Mucosa of rectum (tissue), 2 donors: ENCODE data around the gene NDUFS2.
A peak's percentile ranks its signal among the peaks of the same experiment; 100 is the strongest.

Experiments used
- H3K27ac ChIP-seq, 2 donors: one replicate each; pipeline ENCODE4 v1.7.0; 2013; ENCODE audit warnings: inconsistent platforms in 2 of 2, low read depth in 2 of 2, low read length in 2 of 2
- H3K27me3 ChIP-seq, 2 donors: one replicate each; pipeline ENCODE4 v1.7.0; 2013; ENCODE audit warnings: low read length in 2 of 2; ENCODE audit not compliant: control insufficient read depth in 2 of 2, insufficient read depth in 2 of 2
- H3K36me3 ChIP-seq, 2 donors: one replicate each; pipeline ENCODE4 v1.7.0; 2013; ENCODE audit warnings: low read length in 2 of 2; ENCODE audit not compliant: control insufficient read depth in 2 of 2, insufficient read depth in 2 of 2
- H3K4me1 ChIP-seq, 2 donors: one replicate each; pipeline ENCODE4 v1.7.0; 2013; ENCODE audit warnings: low read length in 2 of 2, mild to moderate bottlenecking in 1 of 2; ENCODE audit not compliant: control insufficient read depth in 2 of 2, insufficient read depth in 2 of 2
- H3K4me3 ChIP-seq, 2 donors: one replicate each; pipeline ENCODE4 v1.7.0; 2013; ENCODE audit warnings: low read length in 2 of 2
- H3K9ac ChIP-seq, 2 donors: one replicate each; pipeline ENCODE4 v1.7.0; 2013; ENCODE audit warnings: low read length in 2 of 2, low read depth in 1 of 2, mild to moderate bottlenecking in 1 of 2
- H3K9me3 ChIP-seq, 2 donors: one replicate each; pipeline ENCODE4 v1.7.0; 2013; ENCODE audit warnings: low read length in 2 of 2; ENCODE audit not compliant: control insufficient read depth in 2 of 2
- donor health status: healthy.
- donor health status: Normal muscosa, but diverticular disease.

The NDUFS2 gene

DNA sequence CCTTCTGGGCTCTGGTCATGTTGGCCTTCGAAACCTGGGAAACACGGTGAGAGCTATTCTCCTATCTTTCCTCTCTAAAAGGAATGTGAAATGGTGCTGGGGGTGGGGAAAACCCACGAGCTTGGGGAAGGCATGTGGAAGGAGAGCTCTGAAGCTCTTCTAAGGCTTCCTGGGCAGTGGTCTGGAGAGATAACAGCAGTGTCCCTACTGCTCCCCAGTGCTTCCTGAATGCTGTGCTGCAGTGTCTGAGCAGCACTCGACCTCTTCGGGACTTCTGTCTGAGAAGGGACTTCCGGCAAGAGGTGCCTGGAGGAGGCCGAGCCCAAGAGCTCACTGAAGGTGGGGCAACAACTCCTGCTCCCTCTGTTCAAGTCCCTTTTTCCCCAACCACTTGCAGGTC lies 40.1 kb upstream of the NDUFS2 start:
- Histone ChIP-seq H3K36me3 (peaks cover 16 to 25% of the 10 kb centered on the region in 2 donors), H3K4me1 (peaks cover 30 to 33% of the 10 kb centered on the region in 2 donors), H3K27me3 (no peaks in the 10 kb centered on the region), H3K27ac (no peak overlapping the region), H3K4me3 (no peak overlapping the region), H3K9ac (no peak overlapping the region), H3K9me3 (no peaks in the 10 kb centered on the region)

DNA sequence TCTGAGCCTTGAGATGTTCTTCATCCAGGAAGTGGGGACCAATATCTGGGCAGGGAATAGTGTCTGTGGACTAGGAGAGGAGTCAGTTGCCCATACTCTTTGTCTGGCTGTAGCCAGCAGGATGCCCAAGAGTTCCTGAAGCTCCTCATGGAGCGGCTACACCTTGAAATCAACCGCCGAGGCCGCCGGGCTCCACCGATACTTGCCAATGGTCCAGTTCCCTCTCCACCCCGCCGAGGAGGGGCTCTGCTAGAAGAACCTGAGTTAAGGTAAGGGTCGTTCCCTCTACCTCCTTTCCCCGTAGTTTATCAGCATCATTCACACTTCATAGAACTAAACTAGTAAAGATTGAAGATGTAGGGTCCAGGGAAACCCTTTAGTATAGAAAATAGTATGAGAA lies 39.4 kb upstream of the NDUFS2 start:
- Histone ChIP-seq H3K9me3 (no peaks in the 10 kb centered on the region), H3K27me3 (no peaks in the 10 kb centered on the region), H3K4me1 (peaks cover 33 to 36% of the 10 kb centered on the region in 2 donors), H3K36me3 (peaks cover 13 to 17% of the 10 kb centered on the region in 2 donors), H3K4me3 (no peak overlapping the region), H3K27ac (no peak overlapping the region), H3K9ac (no peak overlapping the region)

DNA sequence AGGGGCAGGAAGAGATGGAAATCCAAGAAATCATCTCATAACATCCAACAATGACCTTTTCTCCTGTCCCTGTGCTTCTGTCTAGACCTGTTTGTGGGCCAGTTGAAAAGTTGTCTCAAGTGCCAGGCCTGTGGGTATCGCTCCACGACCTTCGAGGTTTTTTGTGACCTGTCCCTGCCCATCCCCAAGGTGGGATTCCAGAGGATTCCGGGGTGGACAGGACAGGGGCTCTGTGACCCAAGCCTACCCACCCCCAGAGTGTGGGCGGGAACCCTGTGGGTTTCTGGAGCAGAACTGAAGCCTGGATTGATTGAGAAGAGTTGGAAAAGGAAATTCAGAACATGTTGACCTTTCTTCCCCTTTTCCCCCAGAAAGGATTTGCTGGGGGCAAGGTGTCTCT lies 38.4 kb upstream of the NDUFS2 start:
- Histone ChIP-seq H3K4me1 (peaks cover 31 to 35% of the 10 kb centered on the region in 2 donors), H3K27ac (no peak overlapping the region), H3K9me3 (no peaks in the 10 kb centered on the region), H3K4me3 (no peak overlapping the region), H3K9ac (no peak overlapping the region), H3K36me3 (peaks cover 12 to 13% of the 10 kb centered on the region in 2 donors), H3K27me3 (no peaks in the 10 kb centered on the region)

DNA sequence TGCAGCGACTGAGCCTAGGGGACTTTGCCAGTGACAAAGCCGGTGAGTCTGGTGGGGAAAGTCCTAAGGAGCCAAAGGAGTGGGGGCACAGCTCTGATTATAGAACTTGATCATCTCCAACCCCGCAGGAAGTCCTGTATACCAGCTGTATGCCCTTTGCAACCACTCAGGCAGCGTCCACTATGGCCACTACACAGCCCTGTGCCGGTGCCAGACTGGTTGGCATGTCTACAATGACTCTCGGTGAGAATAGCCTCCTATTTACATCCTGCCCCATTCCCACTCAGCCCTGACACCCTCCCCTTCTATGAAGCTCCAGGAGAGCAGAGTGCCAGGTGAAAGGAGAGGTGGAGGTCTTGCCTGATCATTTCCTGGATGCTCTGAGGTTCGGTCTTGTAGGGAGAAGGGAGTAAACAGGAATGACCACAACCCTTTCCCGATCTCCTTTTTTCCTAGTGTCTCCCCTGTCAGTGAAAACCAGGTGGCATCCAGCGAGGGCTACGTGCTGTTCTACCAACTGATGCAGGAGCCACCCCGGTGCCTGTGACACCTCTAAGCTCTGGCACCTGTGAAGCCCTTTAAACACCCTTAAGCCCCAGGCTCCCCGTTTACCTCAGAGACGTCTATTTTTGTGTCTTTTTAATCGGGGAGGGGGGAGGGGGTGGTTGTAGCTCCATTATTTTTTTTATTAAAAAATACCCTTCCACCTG lies 37.1 kb upstream of the NDUFS2 start:
- Histone ChIP-seq H3K9me3 (no peaks in the 10 kb centered on the region), H3K36me3 (peaks cover 12 to 13% of the 10 kb centered on the region in 2 donors), H3K9ac (peak overlapping the region; percentile 78 to 83), H3K27ac (peak overlapping the region; percentile 89 to 93), H3K27me3 (no peaks in the 10 kb centered on the region), H3K4me3 (peak overlapping the region; percentile 95 to 96), H3K4me1 (peaks cover 25 to 27% of the 10 kb centered on the region in 2 donors)

DNA sequence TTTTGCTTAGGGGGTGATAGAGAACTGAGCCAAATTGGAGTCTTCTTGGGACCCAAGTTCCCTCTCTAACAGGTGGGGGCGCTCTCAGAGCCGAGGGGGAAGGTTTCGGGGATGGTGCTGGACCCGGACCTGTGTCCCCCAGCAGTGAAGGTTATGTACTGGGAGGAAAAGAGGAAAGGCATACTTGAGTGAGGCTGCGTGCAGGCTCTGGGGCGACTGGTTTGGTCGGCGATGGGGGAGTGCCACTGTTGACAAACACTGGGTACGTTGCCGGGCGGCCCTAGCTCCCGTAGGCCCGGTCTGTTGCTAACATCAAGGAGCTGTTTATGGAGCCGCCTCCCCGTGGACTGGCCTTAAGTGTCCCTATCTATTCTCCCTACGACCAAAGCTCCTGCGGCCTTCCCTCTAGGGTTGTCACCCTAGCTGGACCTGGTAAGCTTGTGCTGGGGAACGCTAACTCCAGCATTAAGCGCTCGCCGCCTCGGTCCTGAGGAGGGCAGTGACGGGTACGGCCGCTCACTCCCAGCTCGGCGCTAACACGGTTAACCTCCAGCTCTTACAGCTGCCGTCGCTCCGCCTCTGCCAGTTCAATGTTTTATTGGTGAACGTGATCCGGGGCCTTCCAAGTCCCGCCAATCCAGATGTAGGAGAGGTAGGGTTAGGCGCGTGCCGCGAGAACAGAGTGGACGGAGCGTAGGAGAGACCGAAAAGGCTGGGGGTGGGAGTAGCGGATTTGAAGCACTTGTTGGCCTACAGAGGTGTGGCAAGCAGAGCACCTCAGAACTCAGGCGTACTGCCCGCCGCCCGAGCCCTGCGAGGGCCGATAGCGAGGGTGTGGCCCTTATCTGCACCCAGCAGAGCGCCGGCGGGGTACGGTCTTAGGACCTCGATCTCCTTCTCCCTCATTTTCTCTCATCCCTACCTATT lies 36.2 kb upstream of the NDUFS2 start, which contains the start of gene PPOX:
Gene PPOX (plus strand): TSS at position 685 of the 927 bp plus-strand sequence. CDS start 422 bp downstream, outside the sequence.
- Histone ChIP-seq H3K36me3 (peaks cover 16 to 19% of the 10 kb centered on the region in 2 donors), H3K27ac (peak within 1 kb of the TSS; percentile 89 to 93), H3K9me3 (no peaks in the 10 kb centered on the region), H3K27me3 (no peaks in the 10 kb centered on the region), H3K4me1 (peaks cover 18 to 22% of the 10 kb centered on the region in 2 donors), H3K4me3 (peak within 1 kb of the TSS; percentile 95 to 96), H3K9ac (peak within 1 kb of the TSS; percentile 78 to 83)

DNA sequence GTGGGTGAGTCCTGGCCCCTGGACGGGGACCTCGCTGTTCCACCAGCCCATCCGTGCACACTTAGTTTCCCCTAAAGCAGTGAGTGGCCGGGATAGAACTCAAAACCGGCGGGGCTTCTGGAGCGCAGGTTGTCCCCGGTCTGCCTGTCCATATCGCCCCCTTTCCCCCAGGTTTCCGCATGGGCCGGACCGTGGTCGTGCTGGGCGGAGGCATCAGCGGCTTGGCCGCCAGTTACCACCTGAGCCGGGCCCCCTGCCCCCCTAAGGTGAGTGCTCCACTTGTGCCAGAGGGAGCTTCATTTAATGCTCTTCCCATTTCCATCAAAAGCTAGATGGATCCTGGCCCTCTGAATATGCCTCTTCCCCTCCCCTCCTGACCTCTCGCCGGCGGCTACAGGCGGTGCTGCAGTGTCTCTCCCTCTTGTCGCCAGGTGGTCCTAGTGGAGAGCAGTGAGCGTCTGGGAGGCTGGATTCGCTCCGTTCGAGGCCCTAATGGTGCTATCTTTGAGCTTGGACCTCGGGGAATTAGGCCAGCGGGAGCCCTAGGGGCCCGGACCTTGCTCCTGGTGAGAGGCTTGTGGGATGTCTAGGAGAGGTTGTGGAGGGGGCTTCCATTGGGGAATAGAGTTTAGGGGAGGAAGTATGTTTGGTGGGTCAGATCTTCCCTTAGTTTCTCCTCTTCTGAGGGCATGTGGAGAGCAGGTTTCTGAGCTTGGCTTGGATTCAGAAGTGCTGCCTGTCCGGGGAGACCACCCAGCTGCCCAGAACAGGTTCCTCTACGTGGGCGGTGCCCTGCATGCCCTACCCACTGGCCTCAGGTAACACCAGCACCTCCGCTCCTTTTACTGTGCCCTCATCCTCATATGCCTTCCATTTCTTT lies 35.3 kb upstream of the NDUFS2 start:
- peak overlapping the region; percentile 77 to 78 for H3K9ac ChIP-seq
- H3K9me3 ChIP-seq: no peaks in the 10 kb centered on the region
- H3K36me3 ChIP-seq: peaks cover 20 to 25% of the 10 kb centered on the region in 2 donors
- H3K4me1 ChIP-seq: peaks cover 14 to 20% of the 10 kb centered on the region in 2 donors
- H3K27me3 ChIP-seq: no peaks in the 10 kb centered on the region
- peak overlapping the region; percentile 95 to 96 for H3K4me3 ChIP-seq
- H3K27ac ChIP-seq: peak overlapping the region; percentile 51 to 93

DNA sequence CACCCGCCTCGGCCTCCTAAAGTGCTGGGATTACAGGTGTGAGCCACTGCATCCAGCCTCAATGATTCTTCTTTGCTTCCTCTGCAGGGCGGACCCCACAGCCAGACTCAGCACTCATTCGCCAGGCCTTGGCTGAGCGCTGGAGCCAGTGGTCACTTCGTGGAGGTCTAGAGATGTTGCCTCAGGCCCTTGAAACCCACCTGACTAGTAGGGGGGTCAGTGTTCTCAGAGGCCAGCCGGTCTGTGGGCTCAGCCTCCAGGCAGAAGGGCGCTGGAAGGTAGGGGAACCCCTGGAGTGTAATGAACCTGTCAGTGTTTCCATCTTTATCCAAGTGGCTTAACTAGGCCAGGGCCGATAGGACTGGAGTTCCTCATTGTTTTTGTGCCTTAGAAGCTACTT lies 33.3 kb upstream of the NDUFS2 start:
- Histone ChIP-seq H3K9ac (no peak overlapping the region), H3K36me3 (peaks cover 24 to 32% of the 10 kb centered on the region in 2 donors), H3K4me1 (peaks cover 14 to 20% of the 10 kb centered on the region in 2 donors), H3K9me3 (no peaks in the 10 kb centered on the region), H3K27me3 (no peaks in the 10 kb centered on the region), H3K4me3 (no peak overlapping the region), H3K27ac (no peak overlapping the region)

DNA sequence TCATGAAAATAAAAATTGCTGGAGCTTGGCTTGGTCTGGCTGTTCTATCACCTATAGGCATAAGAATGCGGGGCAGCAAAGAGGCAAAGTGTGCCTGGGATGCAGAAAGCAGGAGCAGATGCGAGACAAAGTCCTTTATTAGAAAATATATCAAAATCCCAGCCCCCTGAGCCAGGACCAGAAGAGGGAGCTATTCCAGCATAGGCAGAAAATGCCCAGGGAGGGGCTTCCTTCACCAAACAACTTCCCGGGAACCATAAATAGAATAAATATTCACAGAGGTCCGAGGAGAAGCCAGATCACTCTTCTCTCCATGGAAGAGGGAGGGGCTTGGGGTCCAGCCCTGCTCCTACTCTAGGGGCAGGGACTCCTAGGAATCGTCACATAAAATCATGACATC lies 31.0 kb upstream of the NDUFS2 start:
- H3K27ac ChIP-seq: no peak overlapping the region
- peaks cover 24 to 39% of the 10 kb centered on the region in 2 donors for H3K36me3 ChIP-seq
- H3K9me3 ChIP-seq: no peaks in the 10 kb centered on the region
- H3K4me3 ChIP-seq: no peak overlapping the region
- H3K9ac ChIP-seq: no peak overlapping the region
- H3K27me3 ChIP-seq: no peaks in the 10 kb centered on the region
- peaks cover 10 to 13% of the 10 kb centered on the region in 2 donors for H3K4me1 ChIP-seq

DNA sequence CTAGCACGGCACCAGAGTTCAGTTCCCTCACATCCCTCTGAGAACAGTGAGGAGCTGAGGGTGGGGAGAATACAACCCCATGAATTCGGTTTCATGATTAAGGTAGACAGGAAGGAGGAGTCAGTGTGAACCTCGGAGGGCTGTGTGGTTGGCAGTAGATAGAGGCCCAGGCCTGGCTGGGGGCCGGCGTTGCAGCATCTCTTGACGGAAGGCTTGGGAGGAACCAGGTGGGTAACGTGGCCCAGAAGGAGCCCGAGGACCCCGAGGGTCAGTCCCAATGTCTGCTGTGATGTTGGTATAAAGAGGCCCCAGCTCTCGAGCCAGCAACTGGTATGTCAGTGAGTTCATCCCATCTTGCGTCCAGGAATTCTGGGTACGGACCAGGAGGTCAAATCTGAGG lies 30.5 kb upstream of the NDUFS2 start:
- Histone ChIP-seq H3K9ac (no peak overlapping the region), H3K4me1 (peaks cover 13 to 15% of the 10 kb centered on the region in 2 donors), H3K9me3 (no peaks in the 10 kb centered on the region), H3K36me3 (peaks cover 24 to 39% of the 10 kb centered on the region in 2 donors), H3K4me3 (no peak overlapping the region), H3K27me3 (no peaks in the 10 kb centered on the region), H3K27ac (no peak overlapping the region)
